Renal cortical epithelial cell (primary cell): Measurements from ENCODE around the gene BTNL3. TPM values are rescaled to one million over a fixed set of nuclear protein-coding genes. Genes with fewer than 3 reads are reported as not detected.
"Not testable (repeated sequence)": the region's sequence is repeated elsewhere in the genome, so short reads cannot be mapped to it uniquely, and the experiment has no call there.

ENCODE experiments used
- DNase-seq: peaks from one replicate; pipeline ENCODE4 v3.0.0-alpha.2; 2011; ENCODE audit warnings: low read depth
- total RNA-seq: library from RNA; depleted of rRNA; stranded (reverse); fragments of >200 nt; gene quantifications from 2 replicates; pipeline ENCODE4 v1.2.3, GENCODE V29; 2014

BTNL3 gene
- total RNA-seq, result not detected in 2 replicates

- DNase-seq, result no peak
Observed at GRCh38 chr5:180988592-180988991, at the start of gene BTNL3. Gene BTNL3 (plus strand): TSS chr5:180988846. CDS start chr5:180989029, 183 bp downstream.

- no peak for DNase-seq
Observed at GRCh38 chr5:180950291-180950949, 38.2 kb upstream of the BTNL3 start.

- DNase-seq, result no peak
Observed at GRCh38 chr5:180959661-180960060, 29.0 kb upstream of the BTNL3 start.

GRCh38 chr5:180960209-180960608 lies 28.4 kb upstream of the BTNL3 start:
- DNase-seq, result no peak

- DNase-seq, result no peak
Observed at GRCh38 chr5:180969406-180969805, 19.2 kb upstream of the BTNL3 start.

- DNase-seq, result no peak
Observed at GRCh38 chr5:180970336-180970735, 18.3 kb upstream of the BTNL3 start.

GRCh38 chr5:180970875-180971274 lies 17.8 kb upstream of the BTNL3 start:
- DNase-seq, result no peak

- DNase-seq, result no peak
Observed at GRCh38 chr5:180974612-180975315, 13.9 kb upstream of the BTNL3 start.

GRCh38 chr5:180975338-180975737 lies 13.3 kb upstream of the BTNL3 start:
- no peak for DNase-seq

GRCh38 chr5:180976518-180976917 lies 12.1 kb upstream of the BTNL3 start:
- DNase-seq, result no peak

GRCh38 chr5:180977852-180978251 lies 10.8 kb upstream of the BTNL3 start:
- no peak for DNase-seq

- no peak for DNase-seq
Observed at GRCh38 chr5:180982008-180982741, 6.5 kb upstream of the BTNL3 start.

- no peak for DNase-seq
Observed at GRCh38 chr5:180988016-180988415, 630 bp upstream of the BTNL3 start.

- DNase-seq, result no peak
Observed at GRCh38 chr5:180990086-180990881, 1.6 kb downstream of the BTNL3 start.

GRCh38 chr5:180990882-180991242 lies 2.2 kb downstream of the BTNL3 start:
- DNase-seq, result no peak

- no peak for DNase-seq
Observed at GRCh38 chr5:181001947-181002346, 13.3 kb downstream of the BTNL3 start.

- no peak for DNase-seq
Observed at GRCh38 chr5:181005791-181006190, 17.1 kb downstream of the BTNL3 start.

GRCh38 chr5:181008136-181008535 lies 19.5 kb downstream of the BTNL3 start:
- no peak for DNase-seq

GRCh38 chr5:181010018-181010417 lies 21.4 kb downstream of the BTNL3 start:
- not testable (repeated sequence) for DNase-seq

GRCh38 chr5:181014654-181015053 lies 26.0 kb downstream of the BTNL3 start:
- DNase-seq, result not testable (repeated sequence)

- DNase-seq, result not testable (repeated sequence)
Observed at GRCh38 chr5:181017448-181017847, 28.8 kb downstream of the BTNL3 start.

GRCh38 chr5:181020688-181021087 lies 32.0 kb downstream of the BTNL3 start:
- DNase-seq, result no peak
